Measurements from ENCODE around the gene KHDC4. TPM values are rescaled to one million over a fixed set of nuclear protein-coding genes. Genes with fewer than 3 reads are reported as not detected.

Gene KHDC4
- polyA plus RNA-seq, 1 of the 3 experiments (the other 2 are of a cell fraction) = 43.1 TPM

GRCh38 chr1:155961937-155962336, 27.7 kb upstream of the KHDC4 start (continued):
- TF ChIP-seq EZH2phosphoT487 (IDR thresholded peaks at IDR 0.05; ENCODE audit: borderline replicate concordance, low read depth) (no peak), PBX3 (IDR thresholded peaks at IDR 0.05) (no peak), SMC3 (IDR thresholded peaks at IDR 0.05; ENCODE audit: low read depth, low read length) (peak; percentile 50), MAX (IDR thresholded peaks at IDR 0.05; ENCODE audit: low read depth) (peak; percentile 73; the same call in 1 of the 2 replicates), NFIC (IDR thresholded peaks at IDR 0.05; ENCODE audit: borderline replicate concordance) (peak; percentile 74; the same call in 1 of the 2 replicates), CHD2 (IDR thresholded peaks at IDR 0.05; ENCODE audit: low read length, partially characterized antibody) (no peak), RAD21 (IDR thresholded peaks at IDR 0.05; ENCODE audit: low read length) (peak; percentile 36; the same call in 1 of the 2 replicates), USF1 (IDR thresholded peaks at IDR 0.05; ENCODE audit: borderline replicate concordance, low read depth) (peak; percentile 58; the same call in 1 of the 2 replicates), ELF1 (IDR thresholded peaks at IDR 0.05) (no peak), NRF1 (IDR thresholded peaks at IDR 0.05; ENCODE audit: low read depth, low read length) (no peak), MXI1 (IDR thresholded peaks at IDR 0.05; ENCODE audit: low read depth, low read length) (no peak), REST (IDR thresholded peaks at IDR 0.05; ENCODE audit: low read depth, low read length) (no peak), SIN3A (IDR thresholded peaks at IDR 0.05; ENCODE audit: borderline replicate concordance, low read depth, low read length) (peak; percentile 68; the same call in 1 of the 2 replicates), GABPA (IDR thresholded peaks at IDR 0.05; ENCODE audit: low read depth) (no peak)

GRCh38 chr1:155960081-155960745, 26.0 kb upstream of the KHDC4 start:
- DNase-seq = no peak
- POLR2A ChIA-PET = no interaction called here
- CTCF ChIA-PET = interaction anchor here (1.0 to 1.4 kb wide), 3 partner anchors 14 to 30 kb away, joined by 3 to 4 read pairs (median 3); no protein-coding TSS in a partner anchor
- Histone ChIP-seq H3K9me3 (no peaks in the 10 kb centered on the region), H3K4me1 (ENCODE audit: control insufficient read depth in 1 of 2, insufficient read depth in 2 of 2, low read depth in 1 of 2, low read length in 1 of 2) (peaks cover 3 to 17% of the 10 kb centered on the region in 2 experiments; a peak in 2 of 4 replicates), H3F3A (replicated peaks; ENCODE audit: insufficient read depth) (peaks cover 29% of the 10 kb centered on the region), H3K9ac (no peak overlapping the region; the same call in 1 of the 2 replicates), H3K36me3 (replicated peaks in 1 of 2; ENCODE audit: control insufficient read depth in 1 of 2, insufficient read depth in 2 of 2, low read length in 1 of 2) (peaks cover 54 to 72% of the 10 kb centered on the region in 2 experiments), H3K4me3 (ENCODE audit: low read depth in 2 of 2, low read length in 1 of 2) (no peak overlapping the region), H3K9me2 (no peaks in the 10 kb centered on the region), H3K4me2 (no peak overlapping the region), H2AFZ (ENCODE audit: low read depth) (no peak overlapping the region), H4K20me1 (ENCODE audit: insufficient read depth) (peaks cover 6% of the 10 kb centered on the region; the same call in 1 of the 2 replicates), H3K27me3 (ENCODE audit: insufficient read depth) (no peaks in the 10 kb centered on the region), H3K27ac (ENCODE audit: low read depth in 2 of 2, low read length in 1 of 2) (peak overlapping the region in 1 of 2 experiments; percentile 23; a peak in 1 of 4 replicates), H3K79me2 (ENCODE audit: insufficient read depth) (peaks cover 33% of the 10 kb centered on the region)
- 94% methylated on average over 3 of the region's 3 CpGs for WGBS (ENCODE audit: low lambda C conversion rate)
- TF ChIP-seq PBX3 (IDR thresholded peaks at IDR 0.05) = no peak
- no peak for TF ChIP-seq MAX (IDR thresholded peaks at IDR 0.05; ENCODE audit: low read depth)
- TF ChIP-seq RCOR1 (IDR thresholded peaks at IDR 0.05; ENCODE audit: low read length) = no peak
- no peak for TF ChIP-seq NRF1 (IDR thresholded peaks at IDR 0.05; ENCODE audit: low read depth, low read length)
- no peak for TF ChIP-seq EZH2phosphoT487 (IDR thresholded peaks at IDR 0.05; ENCODE audit: borderline replicate concordance, low read depth)
- TF ChIP-seq FOSL2 (IDR thresholded peaks at IDR 0.05; ENCODE audit: borderline replicate concordance, low read depth) = no peak
- TF ChIP-seq NFIC (IDR thresholded peaks at IDR 0.05; ENCODE audit: borderline replicate concordance) = no peak
- no peak for TF ChIP-seq TAF1 (IDR thresholded peaks at IDR 0.05; ENCODE audit: borderline replicate concordance, low read depth, low read length)
- no peak for TF ChIP-seq EP300 (IDR thresholded peaks at IDR 0.05; ENCODE audit: borderline replicate concordance in 1 of 2, low read depth in 1 of 2, low read length in 1 of 2)
- no peak for TF ChIP-seq USF2 (IDR thresholded peaks at IDR 0.05; ENCODE audit: borderline replicate concordance, low read depth, low read length)
- no peak for TF ChIP-seq JUND (IDR thresholded peaks at IDR 0.05)
